Peyer's patch (tissue), 4 donors: ENCODE measurements around the gene IMPA2. TPM values are rescaled to one million over a fixed set of nuclear protein-coding genes. Genes with fewer than 3 reads are reported as not detected.
A peak's percentile ranks its signal among the peaks of the same experiment; 100 is the strongest.

Source experiments
- DNase-seq, 3 donors: peaks; one replicate each; pipeline ENCODE4 v3.0.0-alpha.2; 2017 to 2019
- H3K27ac ChIP-seq, 4 donors: fragments of 200-600 bp; sonication (generic); one replicate each; pipeline ENCODE4 v1.5.1; 2016 to 2019
- H3K27me3 ChIP-seq, 2 donors: fragments of 200-600 bp; sonication (generic); one replicate each; pipeline ENCODE4 v1.5.1; 2019
- H3K36me3 ChIP-seq, 3 donors: fragments of 200-600 bp; sonication (generic); one replicate each; pipeline ENCODE4 v1.5.1; 2016 to 2019
- H3K4me1 ChIP-seq, 4 donors: fragments of 200-600 bp; sonication (generic); one replicate each; pipeline ENCODE4 v1.5.1; 2016 to 2019
- H3K4me3 ChIP-seq, 4 donors: fragments of 200-600 bp; sonication (generic); 1 replicate in 3 of 4; 2 replicates in 1 of 4; pipeline ENCODE4 v1.5.1; 2016 to 2019; ENCODE audit warnings: mild to moderate bottlenecking in 1 of 4
- H3K9me3 ChIP-seq, 4 donors: fragments of 200-600 bp; sonication (generic); one replicate each; pipeline ENCODE4 v1.5.1; 2016 to 2019; ENCODE audit warnings: mild to moderate bottlenecking in 1 of 4
- CTCF ChIP-seq, 6 experiments: fragments of 450-650 bp in 4 of 6; fragments of 200-600 bp in 2 of 6; sonication (generic) in 1 of 6; IDR thresholded peaks; one replicate each; pipeline ENCODE4 v1.5.1; 2017 to 2019; ENCODE audit warnings: antibody characterized with exemption in 6 of 6, mild to moderate bottlenecking in 3 of 6, moderate library complexity in 1 of 6
- POLR2A ChIP-seq, 2 donors: fragments of 450-650 bp; IDR thresholded peaks; one replicate each; pipeline ENCODE4 v1.5.1; 2017; ENCODE audit warnings: antibody characterized with exemption in 2 of 2, mild to moderate bottlenecking in 2 of 2, moderate library complexity in 2 of 2
- total RNA-seq, 4 donors: library from RNA; depleted of rRNA; stranded (reverse); fragments of >200 nt; gene quantifications; one replicate each; pipeline ENCODE4 v1.1.0, GENCODE V29; 2016

Gene IMPA2
- total RNA-seq, 4 donors from 2014 or later = 44.0 to 62.3 (median 56.3) TPM

- TF ChIP-seq CTCF (IDR thresholded peaks at IDR 0.05) = no peak
- no peak for TF ChIP-seq POLR2A (IDR thresholded peaks at IDR 0.05)
- peaks cover 0 to 16% (median 0%) of the 10 kb centered on the region in 3 donors for H3K36me3 ChIP-seq
Measured at GRCh38 chr18:12027480-12027879, 46.2 kb downstream of the IMPA2 start.

GRCh38 chr18:12028040-12028628 lies 46.8 kb downstream of the IMPA2 start:
- H3K27ac ChIP-seq = no peak overlapping the region
- H3K36me3 ChIP-seq = peaks cover 0 to 16% (median 0%) of the 10 kb centered on the region in 3 donors
- H3K4me1 ChIP-seq = peaks cover 0 to 5% (median 0%) of the 10 kb centered on the region in 4 donors
- H3K9me3 ChIP-seq = no peaks in the 10 kb centered on the region
- TF ChIP-seq CTCF (IDR thresholded peaks at IDR 0.05) (no peak), POLR2A (IDR thresholded peaks at IDR 0.05) (no peak)
- H3K4me3 ChIP-seq = no peak overlapping the region
- DNase-seq = peak in 1 of 3 donors; percentile 27
- no peaks in the 10 kb centered on the region for H3K27me3 ChIP-seq

More at GRCh38 chr18:12027480-12027879, 46.2 kb downstream of the IMPA2 start:
- DNase-seq = peak in 1 of 3 donors; percentile 27
- Histone ChIP-seq H3K27me3 (no peaks in the 10 kb centered on the region), H3K27ac (no peak overlapping the region), H3K4me3 (no peak overlapping the region), H3K9me3 (no peaks in the 10 kb centered on the region), H3K4me1 (peaks cover 0 to 6% (median 0%) of the 10 kb centered on the region in 4 donors)

- TF ChIP-seq POLR2A (IDR thresholded peaks at IDR 0.05) (no peak), CTCF (IDR thresholded peaks at IDR 0.05) (no peak)
- no peak overlapping the region for H3K4me3 ChIP-seq
- DNase-seq = peak in 1 of 3 donors; percentile 34
- peaks cover 0 to 2% (median 0%) of the 10 kb centered on the region in 4 donors for H3K4me1 ChIP-seq
- no peaks in the 10 kb centered on the region for H3K27me3 ChIP-seq
- H3K36me3 ChIP-seq = peaks cover 0 to 16% (median 0%) of the 10 kb centered on the region in 3 donors
- no peaks in the 10 kb centered on the region for H3K9me3 ChIP-seq
- no peak overlapping the region for H3K27ac ChIP-seq
Measured at GRCh38 chr18:12028674-12029073, 47.4 kb downstream of the IMPA2 start.

- Histone ChIP-seq H3K4me3 (no peak overlapping the region), H3K36me3 (peaks cover 0 to 16% (median 0%) of the 10 kb centered on the region in 3 donors), H3K27ac (no peak overlapping the region), H3K4me1 (no peaks in the 10 kb centered on the region), H3K27me3 (no peaks in the 10 kb centered on the region), H3K9me3 (no peaks in the 10 kb centered on the region)
- DNase-seq = peak in 1 of 3 donors; percentile 40
- no peak for TF ChIP-seq POLR2A (IDR thresholded peaks at IDR 0.05)
- TF ChIP-seq CTCF (IDR thresholded peaks at IDR 0.05) = no peak
Measured at GRCh38 chr18:12029786-12030584, 48.7 kb downstream of the IMPA2 start.

GRCh38 chr18:12030670-12031069 lies 49.4 kb downstream of the IMPA2 start:
- Histone ChIP-seq H3K36me3 (peaks cover 0 to 16% (median 0%) of the 10 kb centered on the region in 3 donors), H3K27ac (no peak overlapping the region), H3K27me3 (no peaks in the 10 kb centered on the region), H3K4me3 (no peak overlapping the region), H3K9me3 (no peaks in the 10 kb centered on the region), H3K4me1 (no peaks in the 10 kb centered on the region)
- no peak for DNase-seq
- TF ChIP-seq CTCF (IDR thresholded peaks at IDR 0.05) (no peak), POLR2A (IDR thresholded peaks at IDR 0.05) (no peak)
